ENCODE measurements around the gene EIF1.
"Not testable (repeated sequence)": the region's sequence is repeated elsewhere in the genome, so short reads cannot be mapped to it uniquely, and the experiment has no call there.

The EIF1 gene

GRCh38 chr17:41688641-41689496, at the start of gene EIF1:
Gene EIF1 (plus strand): TSS chr17:41688885. CDS start chr17:41689039, 154 bp downstream.
- DNase-seq (ENCODE audit: low read depth in 2 of 2) = peak; percentile 100

- DNase-seq (ENCODE audit: low read depth in 2 of 2) = no peak
These were observed 49.7 kb upstream of the EIF1 start for GRCh38 chr17:41638941-41639340.

GRCh38 chr17:41639492-41640473, 48.9 kb upstream of the EIF1 start:
- DNase-seq (ENCODE audit: low read depth in 2 of 2) = no peak

- DNase-seq (ENCODE audit: low read depth in 2 of 2) = not testable (repeated sequence)
These were observed 48.1 kb upstream of the EIF1 start for GRCh38 chr17:41640596-41640995.

- no peak for DNase-seq (ENCODE audit: low read depth in 2 of 2)
These were observed 46.2 kb upstream of the EIF1 start for GRCh38 chr17:41642252-41643156.

GRCh38 chr17:41647038-41647813, 41.5 kb upstream of the EIF1 start:
- no peak for DNase-seq (ENCODE audit: low read depth in 2 of 2)

- DNase-seq (ENCODE audit: low read depth in 2 of 2) = peak; percentile 77 to 86
These were observed 40.7 kb upstream of the EIF1 start for GRCh38 chr17:41647940-41648410.

GRCh38 chr17:41648411-41649195, 40.1 kb upstream of the EIF1 start:
- DNase-seq (ENCODE audit: low read depth in 2 of 2) = peak; percentile 61 to 81

GRCh38 chr17:41649923-41650519, 38.7 kb upstream of the EIF1 start:
- no peak for DNase-seq (ENCODE audit: low read depth in 2 of 2)

GRCh38 chr17:41650794-41651624, 37.7 kb upstream of the EIF1 start:
- DNase-seq (ENCODE audit: low read depth in 2 of 2) = no peak

GRCh38 chr17:41651625-41652460, 36.8 kb upstream of the EIF1 start:
- DNase-seq (ENCODE audit: low read depth in 2 of 2) = no peak

- DNase-seq (ENCODE audit: low read depth in 2 of 2) = no peak
These were observed 36.2 kb upstream of the EIF1 start for GRCh38 chr17:41652461-41652970.

- no peak for DNase-seq (ENCODE audit: low read depth in 2 of 2)
These were observed 35.3 kb upstream of the EIF1 start for GRCh38 chr17:41653421-41653820.

GRCh38 chr17:41653892-41654677, 34.6 kb upstream of the EIF1 start:
- DNase-seq (ENCODE audit: low read depth in 2 of 2) = no peak

GRCh38 chr17:41654678-41655607, 33.7 kb upstream of the EIF1 start:
- no peak for DNase-seq (ENCODE audit: low read depth in 2 of 2)

All from stimulated activated CD4-positive, alpha-beta T cell treated with anti-CD3 and anti-CD28 coated beads, Interleukin-15, amount 100 ng/mL, for 48 hours (primary cell).